Measurements from ENCODE around the gene PIGN.

The PIGN gene

GRCh38 chr18:62018759-62019041, 168.2 kb downstream of the PIGN start:
- DNase-seq (ENCODE audit: low read depth) = no peak
- no peak for TF ChIP-seq CTCF (conservative IDR thresholded peaks at IDR 0.05; ENCODE audit: control insufficient read depth, insufficient read depth, low read depth, low read length)
- H3K4me3 ChIP-seq (ENCODE audit: control insufficient read depth, low read depth, low read length) = no peak overlapping the region

- no peak for TF ChIP-seq CTCF (conservative IDR thresholded peaks at IDR 0.05; ENCODE audit: control insufficient read depth, insufficient read depth, low read depth, low read length)
- H3K4me3 ChIP-seq (ENCODE audit: control insufficient read depth, low read depth, low read length) = no peak overlapping the region
- peak; percentile 85 for DNase-seq (ENCODE audit: low read depth)
Measured at GRCh38 chr18:62018034-62018758, 168.7 kb downstream of the PIGN start.

- no peak overlapping the region for H3K4me3 ChIP-seq (ENCODE audit: control insufficient read depth, low read depth, low read length)
- TF ChIP-seq CTCF (conservative IDR thresholded peaks at IDR 0.05; ENCODE audit: control insufficient read depth, insufficient read depth, low read depth, low read length) = no peak
- no peak for DNase-seq (ENCODE audit: low read depth)
Measured at GRCh38 chr18:62017618-62018017, 169.2 kb downstream of the PIGN start.

GRCh38 chr18:62011416-62011815, 175.4 kb downstream of the PIGN start:
- DNase-seq (ENCODE audit: low read depth) = no peak
- H3K4me3 ChIP-seq (ENCODE audit: control insufficient read depth, low read depth, low read length) = no peak overlapping the region
- no peak for TF ChIP-seq CTCF (conservative IDR thresholded peaks at IDR 0.05; ENCODE audit: control insufficient read depth, insufficient read depth, low read depth, low read length)

- TF ChIP-seq CTCF (conservative IDR thresholded peaks at IDR 0.05; ENCODE audit: control insufficient read depth, insufficient read depth, low read depth, low read length) = no peak
- no peak for DNase-seq (ENCODE audit: low read depth)
- no peak overlapping the region for H3K4me3 ChIP-seq (ENCODE audit: control insufficient read depth, low read depth, low read length)
Measured at GRCh38 chr18:62009521-62009920, 177.3 kb downstream of the PIGN start.

GRCh38 chr18:62001396-62001795, 185.5 kb downstream of the PIGN start:
- H3K4me3 ChIP-seq (ENCODE audit: control insufficient read depth, low read depth, low read length) = no peak overlapping the region
- no peak for TF ChIP-seq CTCF (conservative IDR thresholded peaks at IDR 0.05; ENCODE audit: control insufficient read depth, insufficient read depth, low read depth, low read length)

GRCh38 chr18:61998957-61999356, 187.9 kb downstream of the PIGN start:
- no peak overlapping the region for H3K4me3 ChIP-seq (ENCODE audit: control insufficient read depth, low read depth, low read length)
- TF ChIP-seq CTCF (conservative IDR thresholded peaks at IDR 0.05; ENCODE audit: control insufficient read depth, insufficient read depth, low read depth, low read length) = no peak
- peak; percentile 87 for DNase-seq (ENCODE audit: low read depth)

More at GRCh38 chr18:62001396-62001795, 185.5 kb downstream of the PIGN start:
- DNase-seq (ENCODE audit: low read depth) = no peak
